Ishikawa (cell line): ENCODE data around the gene ANGPT4.

Experiments
- MAX ChIP-seq: IDR thresholded peaks from 2 replicates; pipeline ENCODE4 v1.6.1; 2012
- TAF1 ChIP-seq: IDR thresholded peaks from 2 replicates; pipeline ENCODE4 v1.6.1; 2012; ENCODE audit warnings: low read depth, mild to moderate bottlenecking

GRCh38 chr20:953742-954141 is 37.6 kb upstream of the ANGPT4 start:
- no peak for TF ChIP-seq TAF1
- TF ChIP-seq MAX = no peak
